H9 (cell line): Measurements from ENCODE around the gene POLR2M. TPM values are rescaled to one million over a fixed set of nuclear protein-coding genes. Genes with fewer than 3 reads are reported as not detected.

Experiments used
- DNase-seq: peaks from one replicate; pipeline ENCODE4 v3.0.0-alpha.2; 2017
- H2AFZ ChIP-seq: one replicate; pipeline ENCODE4 v1.6.1; 2013; ENCODE audit warnings: mild to moderate bottlenecking, low read length, control low read depth, moderate library complexity
- H2AK5ac ChIP-seq: 2 replicates; pipeline ENCODE4 v1.6.1; 2013; ENCODE audit warnings: low read length, control low read depth, mixed read lengths; ENCODE audit not compliant: insufficient read length
- H2BK120ac ChIP-seq: one replicate; pipeline ENCODE4 v1.6.1; 2013; ENCODE audit warnings: low read depth, mild to moderate bottlenecking, low read length, control low read depth, inconsistent platforms; ENCODE audit not compliant: poor library complexity, severe bottlenecking
- H2BK12ac ChIP-seq: 2 replicates; pipeline ENCODE4 v1.6.1; 2013; ENCODE audit warnings: low read length, control low read depth, mixed read lengths, low read depth; ENCODE audit not compliant: insufficient read length
- H2BK15ac ChIP-seq: 2 replicates; pipeline ENCODE4 v1.6.1; 2013; ENCODE audit warnings: low read depth, low read length, control low read depth
- H2BK20ac ChIP-seq: one replicate; pipeline ENCODE4 v1.6.1; 2013; ENCODE audit warnings: low read depth, mild to moderate bottlenecking, low read length, control low read depth, inconsistent platforms; ENCODE audit not compliant: poor library complexity, severe bottlenecking
- H2BK5ac ChIP-seq: 2 replicates; pipeline ENCODE4 v1.6.1; 2013; ENCODE audit warnings: low read length, control low read depth, mixed read lengths; ENCODE audit not compliant: insufficient read length
- H3K14ac ChIP-seq: 2 replicates; pipeline ENCODE4 v1.6.1; 2013; ENCODE audit warnings: low read length, control low read depth; ENCODE audit not compliant: insufficient read depth
- H3K18ac ChIP-seq: 2 replicates; pipeline ENCODE4 v1.6.1; 2013; ENCODE audit warnings: low read depth, mild to moderate bottlenecking, mixed read lengths, low read length, control low read depth; ENCODE audit not compliant: insufficient read length
- H3K23ac ChIP-seq: 2 replicates; pipeline ENCODE4 v1.6.1; 2013; ENCODE audit warnings: low read length, control low read depth, mixed read lengths, low read depth; ENCODE audit not compliant: insufficient read length
- H3K23me2 ChIP-seq: 2 replicates; pipeline ENCODE4 v1.6.1; 2013; ENCODE audit warnings: low read depth, mild to moderate bottlenecking, mixed read lengths, low read length, control low read depth; ENCODE audit not compliant: insufficient read length, poor library complexity, severe bottlenecking
- H3K27ac ChIP-seq: 2 replicates; pipeline ENCODE4 v1.5.1; 2013; ENCODE audit warnings: low read length, control low read depth, mixed read lengths, low read depth; ENCODE audit not compliant: insufficient read length
- H3K27me3 ChIP-seq: 2 replicates; pipeline ENCODE4 v1.6.1; 2013; ENCODE audit warnings: low read length, control low read depth, inconsistent platforms; ENCODE audit not compliant: insufficient read depth
- H3K4ac ChIP-seq: 2 replicates; pipeline ENCODE4 v1.6.1; 2013; ENCODE audit warnings: low read depth, mild to moderate bottlenecking, control low read depth, inconsistent platforms, low read length, moderate library complexity
- H3K4me1 ChIP-seq: 2 replicates; pipeline ENCODE4 v1.6.1; 2013; ENCODE audit warnings: low read length, control low read depth, inconsistent platforms; ENCODE audit not compliant: insufficient read depth
- H3K4me2 ChIP-seq: 2 replicates; pipeline ENCODE4 v1.6.1; 2013; ENCODE audit warnings: low read length, control low read depth, mixed read lengths; ENCODE audit not compliant: insufficient read length, insufficient read depth
- H3K56ac ChIP-seq: 2 replicates; pipeline ENCODE4 v1.6.1; 2013; ENCODE audit warnings: low read depth, mild to moderate bottlenecking, mixed read lengths, low read length, control low read depth; ENCODE audit not compliant: insufficient read length
- H3K79me1 ChIP-seq: 2 replicates; pipeline ENCODE4 v1.6.1; 2013; ENCODE audit warnings: low read depth, mild to moderate bottlenecking, moderate library complexity, low read length, control low read depth, inconsistent platforms; ENCODE audit not compliant: insufficient read depth, poor library complexity, severe bottlenecking
- H3K79me2 ChIP-seq: 2 replicates; pipeline ENCODE4 v1.6.1; 2013; ENCODE audit warnings: low read length, control low read depth, inconsistent platforms; ENCODE audit not compliant: insufficient read depth
- H3K9ac ChIP-seq: 2 replicates; pipeline ENCODE4 v1.6.1; 2013; ENCODE audit warnings: low read length, control low read depth, mixed read lengths; ENCODE audit not compliant: insufficient read length; ENCODE audit errors: extremely low read depth
- H3K9me3 ChIP-seq: one replicate; pipeline ENCODE4 v1.6.1; 2013; ENCODE audit warnings: low read depth, low read length, inconsistent platforms; ENCODE audit not compliant: control insufficient read depth
- H3T11ph ChIP-seq: one replicate; pipeline ENCODE4 v1.6.1; 2013; ENCODE audit warnings: mild to moderate bottlenecking, low read length, control low read depth, inconsistent platforms
- H4K20me1 ChIP-seq: one replicate; pipeline ENCODE4 v1.6.1; 2013; ENCODE audit not compliant: control insufficient read depth, insufficient read length, insufficient read depth
- H4K5ac ChIP-seq: 2 replicates; pipeline ENCODE4 v1.6.1; 2013; ENCODE audit warnings: low read depth, mild to moderate bottlenecking, mixed read lengths, low read length, control low read depth; ENCODE audit not compliant: insufficient read length
- H4K8ac ChIP-seq: replicated peaks from 2 replicates; pipeline ENCODE4 v1.6.1; 2013; ENCODE audit warnings: low read length, control low read depth, mixed read lengths, low read depth; ENCODE audit not compliant: insufficient read length
- H4K91ac ChIP-seq: 2 replicates; pipeline ENCODE4 v1.6.1; 2013; ENCODE audit warnings: low read depth, mild to moderate bottlenecking, moderate library complexity, mixed read lengths, low read length, control low read depth; ENCODE audit not compliant: insufficient read length
- H3K27ac Mint-ChIP-seq, 3 experiments: 2 replicates in 2 of 3; 3 replicates in 1 of 3; pipeline ENCODE4 v1.8.0; 2020 to 2021; ENCODE audit warnings: mixed read lengths in 3 of 3, mild to moderate bottlenecking in 1 of 3, moderate library complexity in 1 of 3
- H3K27me3 Mint-ChIP-seq: 2 replicates; pipeline ENCODE4 v1.8.0; 2021; ENCODE audit warnings: low read depth, mild to moderate bottlenecking, moderate library complexity, mixed read lengths
- H3K36me3 Mint-ChIP-seq, 3 experiments: 2 replicates in 2 of 3; 3 replicates in 1 of 3; pipeline ENCODE4 v1.8.0; 2020 to 2021; ENCODE audit warnings: low read depth in 3 of 3, mixed read lengths in 3 of 3; ENCODE audit not compliant: insufficient read depth in 1 of 3
- H3K4me1 Mint-ChIP-seq, 2 experiments: 2 replicates each; pipeline ENCODE4 v1.8.0; 2020; ENCODE audit warnings: mixed read lengths in 2 of 2
- H3K4me3 Mint-ChIP-seq, 2 experiments: 2 replicates in 1 of 2; 3 replicates in 1 of 2; pipeline ENCODE4 v1.8.0; 2020 to 2021; ENCODE audit warnings: mild to moderate bottlenecking in 2 of 2, mixed read lengths in 2 of 2, moderate library complexity in 1 of 2
- H3K9me3 Mint-ChIP-seq, 2 experiments: 2 replicates in 1 of 2; 3 replicates in 1 of 2; pipeline ENCODE4 v1.8.0; 2020; ENCODE audit warnings: mild to moderate bottlenecking in 2 of 2, mixed read lengths in 2 of 2, moderate library complexity in 1 of 2
- WGBS: extraction: QIAGEN DNeasy Blood & Tissue Kit; methylation state at CpG from one replicate; pipeline ENCODE4 v1.1.7; 2013; ENCODE audit warnings: missing lambda C conversion rate, low lambda C conversion rate, mixed read lengths; ENCODE audit not compliant: insufficient read length; ENCODE audit errors: extremely low coverage; 5-methylcytosine and 5-hydroxymethylcytosine counted together
- total RNA-seq: library from RNA; stranded (reverse); gene quantifications from 2 replicates; pipeline ENCODE4 v1.2.1, GENCODE V29; 2021
- TF ChIP-seq, protein P1 (sequence below): fragments of 200-600 bp; sonication (generic); conservative IDR thresholded peaks from 3 replicates; pipeline ENCODE4 v1.8.0; 2021; ENCODE audit warnings: antibody characterized with exemption, mild to moderate bottlenecking

The POLR2M gene
- total RNA-seq, 1 experiment from 2014 or later, result 67.3 TPM

DNA sequence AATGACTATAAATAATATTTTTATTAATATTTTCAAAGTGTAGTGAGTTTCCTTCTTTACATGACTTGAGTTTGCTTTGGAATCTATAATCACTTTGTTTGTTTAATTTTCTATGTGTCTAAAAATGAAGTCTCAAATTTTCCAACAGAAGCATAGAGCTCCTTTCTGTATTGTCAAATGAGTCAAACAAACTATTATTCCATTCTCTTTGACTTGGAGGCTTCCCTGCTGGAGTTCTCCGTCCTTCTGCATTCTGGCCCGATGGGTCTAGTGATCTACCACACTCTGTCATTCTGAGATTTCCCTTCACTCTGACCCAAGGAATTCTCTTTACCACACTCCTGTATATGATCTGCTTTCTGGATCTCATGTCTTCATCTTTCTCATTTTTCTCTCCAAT lies 30.1 kb downstream of the POLR2M start:
- Histone ChIP-seq H3K4me2 (no peak overlapping the region), H3K27me3 (no peaks in the 10 kb centered on the region), H3K23me2 (no peaks in the 10 kb centered on the region), H3K14ac (no peak overlapping the region), H2BK12ac (no peak overlapping the region), H2BK20ac (no peak overlapping the region), H3K79me1 (no peaks in the 10 kb centered on the region), H3K9ac (no peak overlapping the region), H3K56ac (no peak overlapping the region), H3K23ac (no peak overlapping the region), H4K20me1 (no peaks in the 10 kb centered on the region), H3K79me2 (no peaks in the 10 kb centered on the region), H3K18ac (no peak overlapping the region), H3T11ph (no peak overlapping the region), H3K4me1 (no peaks in the 10 kb centered on the region), H3K4ac (no peak overlapping the region), H2BK120ac (no peak overlapping the region), H2AFZ (no peak overlapping the region), H4K8ac (no peak overlapping the region), H3K27ac (no peak overlapping the region), H4K91ac (no peak overlapping the region), H2BK15ac (no peak overlapping the region), H3K9me3 (no peaks in the 10 kb centered on the region), H2AK5ac (no peak overlapping the region), H2BK5ac (no peak overlapping the region), H4K5ac (no peak overlapping the region)
- H3K9me3 Mint-ChIP-seq, result peaks cover 0 to 2% of the 10 kb centered on the region in 2 experiments; a peak in 1 of 5 replicates
- H3K27ac Mint-ChIP-seq, result no peak overlapping the region
- 0 out of 2 replicates have a peak, but pooled peaks cover 2% of the 10 kb centered on the region for H3K27me3 Mint-ChIP-seq
- no peak for DNase-seq
- no CpG with 5 or more reads among the region's 2 CpGs for WGBS
- H3K4me1 Mint-ChIP-seq, result peaks cover 8 to 13% of the 10 kb centered on the region in 2 experiments; a peak in 3 of 4 replicates
- H3K36me3 Mint-ChIP-seq, result no peaks in the 10 kb centered on the region; a peak in 1 of 7 replicates
- no peak overlapping the region for H3K4me3 Mint-ChIP-seq
- TF ChIP-seq, protein P1, sequence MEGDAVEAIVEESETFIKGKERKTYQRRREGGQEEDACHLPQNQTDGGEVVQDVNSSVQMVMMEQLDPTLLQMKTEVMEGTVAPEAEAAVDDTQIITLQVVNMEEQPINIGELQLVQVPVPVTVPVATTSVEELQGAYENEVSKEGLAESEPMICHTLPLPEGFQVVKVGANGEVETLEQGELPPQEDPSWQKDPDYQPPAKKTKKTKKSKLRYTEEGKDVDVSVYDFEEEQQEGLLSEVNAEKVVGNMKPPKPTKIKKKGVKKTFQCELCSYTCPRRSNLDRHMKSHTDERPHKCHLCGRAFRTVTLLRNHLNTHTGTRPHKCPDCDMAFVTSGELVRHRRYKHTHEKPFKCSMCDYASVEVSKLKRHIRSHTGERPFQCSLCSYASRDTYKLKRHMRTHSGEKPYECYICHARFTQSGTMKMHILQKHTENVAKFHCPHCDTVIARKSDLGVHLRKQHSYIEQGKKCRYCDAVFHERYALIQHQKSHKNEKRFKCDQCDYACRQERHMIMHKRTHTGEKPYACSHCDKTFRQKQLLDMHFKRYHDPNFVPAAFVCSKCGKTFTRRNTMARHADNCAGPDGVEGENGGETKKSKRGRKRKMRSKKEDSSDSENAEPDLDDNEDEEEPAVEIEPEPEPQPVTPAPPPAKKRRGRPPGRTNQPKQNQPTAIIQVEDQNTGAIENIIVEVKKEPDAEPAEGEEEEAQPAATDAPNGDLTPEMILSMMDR, result no peak
